Right cardiac atrium (tissue), 5 donors: Measurements from ENCODE around the gene SOCS6. TPM values are rescaled to one million over a fixed set of nuclear protein-coding genes. Genes with fewer than 3 reads are reported as not detected.
A peak's percentile ranks its signal among the peaks of the same experiment; 100 is the strongest.
"Not testable (repeated sequence)": the region's sequence is repeated elsewhere in the genome, so short reads cannot be mapped to it uniquely, and the experiment has no call there.

Experiments used
- ATAC-seq, 2 donors: fragments of 200-7000 bp; cut with Tn5 transposase; one replicate each; pipeline versions ENCODE4 v1.8.0 to v1.9.1; 2020; ENCODE audit warnings: moderate library complexity in 2 of 2, mild to moderate bottlenecking in 1 of 2
- DNase-seq, 3 donors: peaks; one replicate each; pipeline ENCODE4 v3.0.0-alpha.2; 2020
- H3K27ac ChIP-seq: one replicate; pipeline ENCODE4 v1.5.1; 2013; ENCODE audit warnings: mild to moderate bottlenecking, low read length, control low read depth, moderate library complexity
- H3K27me3 ChIP-seq: one replicate; pipeline ENCODE4 v1.6.1; 2013; ENCODE audit not compliant: control insufficient read depth, insufficient read depth
- H3K4me1 ChIP-seq: one replicate; pipeline ENCODE4 v1.6.1; 2013; ENCODE audit warnings: low read length; ENCODE audit not compliant: control insufficient read depth, insufficient read depth
- H3K4me3 ChIP-seq: one replicate; pipeline ENCODE4 v1.5.1; 2013; ENCODE audit warnings: low read length, control low read depth
- H3K9me3 ChIP-seq: one replicate; pipeline ENCODE4 v1.6.1; 2013; ENCODE audit warnings: low read length; ENCODE audit not compliant: control insufficient read depth
- WGBS: extraction: QIAGEN DNeasy Blood & Tissue Kit; methylation state at CpG from one replicate; pipeline ENCODE4 v1.1.7; 2013; 5-methylcytosine and 5-hydroxymethylcytosine counted together
- intact Hi-C, 4 donors: fragments of 100-400 bp; cut with DNase I; formaldehyde crosslinking; loops; one replicate each; pipeline versions ENCODE4 v1.11.0 to v1.14.0; 2022 to 2023
- long read RNA-seq, 4 donors: library from polyadenylated mRNA; unstranded; transcript quantifications; one replicate each; pipeline ENCODE4 v2.0.0, GENCODE V29; 2020 to 2021
- polyA plus RNA-seq: library from polyadenylated mRNA; stranded (reverse); fragments of 200-250 nt; gene quantifications from one replicate; pipeline ENCODE4 v1.2.3, GENCODE V29; 2013
- total RNA-seq, 4 donors: library from RNA; stranded (reverse); fragmentation: NEBNext Ultra II Directional; extraction: Animal tissue kit (Norgen Biotek cat#: 25700); gene quantifications; one replicate each; pipeline ENCODE4 v1.2.1, GENCODE V29; 2021
- donor health status: healthy with polysubstance abuse.
- donor health status: DM: no; HTN: yes; CAD: no.
- donor health status: DM: no; HTN: no; CAD: no.
- donor health status: DM: no; HTN: yes; CAD: no; lungs with severe emphysema.
- donor health status: DM: yes; HTN: yes; CAD: no.

Gene SOCS6, protein sequence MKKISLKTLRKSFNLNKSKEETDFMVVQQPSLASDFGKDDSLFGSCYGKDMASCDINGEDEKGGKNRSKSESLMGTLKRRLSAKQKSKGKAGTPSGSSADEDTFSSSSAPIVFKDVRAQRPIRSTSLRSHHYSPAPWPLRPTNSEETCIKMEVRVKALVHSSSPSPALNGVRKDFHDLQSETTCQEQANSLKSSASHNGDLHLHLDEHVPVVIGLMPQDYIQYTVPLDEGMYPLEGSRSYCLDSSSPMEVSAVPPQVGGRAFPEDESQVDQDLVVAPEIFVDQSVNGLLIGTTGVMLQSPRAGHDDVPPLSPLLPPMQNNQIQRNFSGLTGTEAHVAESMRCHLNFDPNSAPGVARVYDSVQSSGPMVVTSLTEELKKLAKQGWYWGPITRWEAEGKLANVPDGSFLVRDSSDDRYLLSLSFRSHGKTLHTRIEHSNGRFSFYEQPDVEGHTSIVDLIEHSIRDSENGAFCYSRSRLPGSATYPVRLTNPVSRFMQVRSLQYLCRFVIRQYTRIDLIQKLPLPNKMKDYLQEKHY
- 10 to 100 TPM; 18.6 to 22.8 (median 18.9) TPM for total RNA-seq
- polyA plus RNA-seq = 7.8 TPM
- long read RNA-seq, donor 1, full-length matches to known transcripts = 15 of 26 reads
- long read RNA-seq, donor 1, partial matches to known transcripts = 5 of 26 reads
- long read RNA-seq, donor 1, other reads (novel, unspliced or antisense) = 6 of 26 reads
- long read RNA-seq, donor 2, full-length matches to known transcripts = 4 of 6 reads
- long read RNA-seq, donor 2, partial matches to known transcripts = 0 of 6 reads
- long read RNA-seq, donor 2, other reads (novel, unspliced or antisense) = 2 of 6 reads
- long read RNA-seq, donor 3, full-length matches to known transcripts = 18 of 33 reads
- long read RNA-seq, donor 3, partial matches to known transcripts = 0 of 33 reads
- long read RNA-seq, donor 3, other reads (novel, unspliced or antisense) = 15 of 33 reads
- long read RNA-seq, donor 4, full-length matches to known transcripts = 4 of 10 reads
- long read RNA-seq, donor 4, partial matches to known transcripts = 0 of 10 reads
- long read RNA-seq, donor 4, other reads (novel, unspliced or antisense) = 6 of 10 reads

DNA sequence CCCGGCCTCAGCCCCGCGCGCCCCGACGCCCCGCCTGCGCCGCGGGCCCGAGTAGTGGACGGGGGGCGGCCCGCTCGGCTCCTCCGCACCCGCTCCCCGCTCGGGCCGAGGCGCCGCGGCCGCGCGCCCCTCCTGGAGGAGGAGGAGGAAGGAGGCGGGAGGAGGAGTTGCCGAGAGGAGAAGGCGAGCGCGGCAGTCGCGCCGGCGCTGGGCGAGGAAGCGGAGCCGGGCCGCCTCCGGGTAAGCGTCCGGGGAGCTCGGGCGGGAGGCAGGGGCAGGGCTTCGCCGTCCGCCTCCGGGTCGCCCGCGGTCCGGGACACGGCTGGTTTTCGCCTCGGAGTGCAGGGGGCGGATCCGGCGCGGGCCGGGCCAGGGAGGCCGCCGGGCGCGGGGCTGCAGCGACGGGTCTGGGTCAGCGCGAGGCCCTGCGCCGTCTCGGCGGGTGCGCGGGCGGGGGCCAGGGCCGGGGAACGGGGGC lies at the start of gene SOCS6:
Gene SOCS6, plus strand, starts transcription at position 195 of the 478 bp plus-strand sequence. CDS start 35,624 bp downstream, outside the sequence.
- H3K27me3 ChIP-seq = no peaks in the 10 kb centered on the region
- ATAC-seq (peak; percentile 80 to 83), DNase-seq (peak; percentile 73 to 89 (median 89))
- 1% methylated on average over 77 of the region's 77 CpGs for WGBS
- no peaks in the 10 kb centered on the region for H3K9me3 ChIP-seq
- peak within 1 kb of the TSS; percentile 76 for H3K27ac ChIP-seq
- intact Hi-C loops = no loop called here
- peaks cover 8% of the 10 kb centered on the region for H3K4me1 ChIP-seq
- H3K4me3 ChIP-seq = peak within 1 kb of the TSS; percentile 99

DNA sequence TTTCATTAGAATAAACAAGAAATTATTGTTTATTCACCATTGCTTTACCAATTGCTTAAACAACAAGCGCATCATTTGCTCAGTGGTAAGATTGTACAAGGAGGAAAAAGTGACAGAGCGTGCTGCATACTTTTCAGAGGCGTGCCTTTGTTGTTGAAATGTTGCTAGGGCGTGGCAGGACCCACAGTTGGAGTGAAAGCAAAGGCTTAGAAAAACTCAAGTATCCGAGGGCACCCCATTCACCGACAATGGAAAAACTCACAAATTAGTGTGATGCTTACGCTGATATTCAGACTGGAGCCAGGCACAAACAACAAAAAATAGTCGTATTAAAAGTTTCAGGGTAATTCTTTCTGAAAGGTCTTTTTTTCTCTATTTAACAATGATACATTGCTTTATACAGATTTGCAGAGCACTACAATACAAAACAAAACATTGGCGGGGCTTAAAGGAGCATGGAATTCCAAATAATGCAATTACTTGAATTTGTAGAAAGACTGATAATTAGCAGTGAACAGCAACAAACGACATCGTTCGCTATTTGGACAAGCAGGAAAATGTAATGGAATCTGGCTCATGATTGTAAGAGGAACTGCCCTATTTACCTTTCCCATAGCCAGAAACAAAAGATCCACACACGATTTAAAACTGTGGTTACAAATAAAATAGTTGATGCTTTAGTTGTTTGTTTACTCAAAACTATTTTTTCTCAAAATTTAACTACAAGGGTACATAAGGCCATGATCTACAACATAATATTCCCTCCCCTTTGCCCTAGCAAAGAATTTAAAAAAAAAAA lies 45.5 kb upstream of the SOCS6 start:
- ATAC-seq (peak in 1 of 2 donors; percentile 88), DNase-seq (no peak)
- WGBS = 71% methylated on average over 13 of the region's 13 CpGs
- Histone ChIP-seq H3K4me1 (no peaks in the 10 kb centered on the region), H3K9me3 (no peaks in the 10 kb centered on the region), H3K4me3 (no peak overlapping the region), H3K27me3 (no peaks in the 10 kb centered on the region), H3K27ac (no peak overlapping the region)
- intact Hi-C loops = no loop called here

DNA sequence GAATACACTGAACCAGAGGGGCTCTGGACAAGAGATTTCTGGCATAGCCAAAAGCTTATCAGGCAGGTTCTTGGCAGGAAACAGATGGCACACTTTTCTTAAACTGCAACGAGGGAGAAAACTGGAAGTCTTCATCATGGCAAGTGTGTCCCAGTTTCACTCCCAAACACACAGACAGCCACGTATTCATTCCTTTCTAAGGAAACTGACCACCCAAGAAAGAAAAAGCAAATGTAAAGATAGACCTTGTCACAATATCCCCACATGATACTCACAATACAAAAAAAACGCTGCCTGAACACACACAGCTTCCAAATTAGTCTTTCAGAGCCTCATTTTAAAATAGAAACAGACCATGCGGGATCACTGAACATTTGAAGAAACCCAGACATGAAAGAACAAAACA lies 42.8 kb upstream of the SOCS6 start:
- intact Hi-C loops = no loop called here
- H3K4me3 ChIP-seq = no peak overlapping the region
- DNase-seq (no peak), ATAC-seq (no peak)
- no peaks in the 10 kb centered on the region for H3K9me3 ChIP-seq
- no peaks in the 10 kb centered on the region for H3K27me3 ChIP-seq
- H3K27ac ChIP-seq = no peak overlapping the region
- H3K4me1 ChIP-seq = no peaks in the 10 kb centered on the region
- 4% methylated on average over 4 of the region's 4 CpGs for WGBS

DNA sequence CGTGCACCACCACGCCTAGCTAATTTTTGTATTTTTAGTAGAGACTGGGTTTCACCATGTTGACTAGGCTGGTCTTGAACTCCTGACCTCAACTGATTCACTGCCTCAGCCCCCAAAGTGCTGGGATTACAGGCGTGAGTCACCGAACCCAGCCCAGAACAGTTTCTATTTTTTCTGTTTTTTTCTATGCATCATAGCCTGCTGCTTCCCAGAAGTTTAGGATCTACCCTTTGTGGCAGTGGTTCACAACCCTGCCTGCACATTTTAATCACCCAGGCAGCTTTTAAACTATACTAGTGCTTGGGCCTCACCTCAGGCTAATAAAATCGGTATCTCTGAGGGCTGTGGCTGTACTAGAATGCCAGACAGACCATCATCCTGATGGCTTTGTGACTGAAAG lies 39.7 kb upstream of the SOCS6 start:
- Histone ChIP-seq H3K9me3 (no peaks in the 10 kb centered on the region), H3K4me1 (no peaks in the 10 kb centered on the region), H3K27ac (no peak overlapping the region), H3K27me3 (no peaks in the 10 kb centered on the region), H3K4me3 (no peak overlapping the region)
- 84% methylated on average over 5 of the region's 5 CpGs for WGBS
- intact Hi-C loops = no loop called here
- ATAC-seq = no peak
- no peak for DNase-seq

GRCh38 chr18:70249861-70250260 lies 39.0 kb upstream of the SOCS6 start:
- H3K27ac ChIP-seq, H3K27me3 ChIP-seq, H3K9me3 ChIP-seq, intact Hi-C loops, DNase-seq, H3K4me1 ChIP-seq, H3K4me3 ChIP-seq, ATAC-seq: not testable (repeated sequence)
- WGBS = 96% methylated on average over 18 of the region's 18 CpGs

DNA sequence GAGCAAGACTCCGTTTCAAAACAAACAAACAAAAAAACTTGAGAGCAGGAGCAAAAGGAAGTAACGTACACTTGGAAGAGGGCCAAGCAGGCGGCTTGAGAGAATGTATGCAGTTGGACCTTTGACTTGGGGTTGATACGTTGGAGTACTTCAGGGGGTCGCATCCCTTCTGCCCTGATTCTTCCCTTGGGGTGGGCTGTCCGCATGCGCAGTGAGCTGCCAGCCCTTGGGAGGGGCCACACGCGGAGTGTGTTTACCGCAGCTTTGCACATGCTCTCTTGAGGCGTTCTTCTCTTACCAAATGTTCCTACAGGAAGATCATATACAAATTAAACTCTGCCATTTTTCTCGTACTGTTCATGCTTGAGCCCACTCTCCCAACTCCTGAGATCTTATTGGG lies 38.1 kb upstream of the SOCS6 start:
- intact Hi-C loops = no loop called here
- no peak for DNase-seq
- Histone ChIP-seq H3K27ac (no peak overlapping the region), H3K27me3 (no peaks in the 10 kb centered on the region), H3K4me3 (no peak overlapping the region), H3K4me1 (no peaks in the 10 kb centered on the region), H3K9me3 (no peaks in the 10 kb centered on the region)
- WGBS = 86% methylated on average over 12 of the region's 12 CpGs
- no peak for ATAC-seq

- H3K4me3 ChIP-seq = no peak overlapping the region
- no peak for DNase-seq
- intact Hi-C loops = no loop called here
- ATAC-seq = no peak
- no peaks in the 10 kb centered on the region for H3K27me3 ChIP-seq
- H3K4me1 ChIP-seq = no peaks in the 10 kb centered on the region
- 69% methylated on average over 5 of the region's 5 CpGs for WGBS
- H3K9me3 ChIP-seq = no peaks in the 10 kb centered on the region
- no peak overlapping the region for H3K27ac ChIP-seq
Measured at GRCh38 chr18:70256184-70256583, 32.7 kb upstream of the SOCS6 start.

- intact Hi-C loops = no loop called here
- Histone ChIP-seq H3K4me3 (no peak overlapping the region), H3K9me3 (no peaks in the 10 kb centered on the region), H3K27ac (no peak overlapping the region), H3K27me3 (no peaks in the 10 kb centered on the region), H3K4me1 (no peaks in the 10 kb centered on the region)
- WGBS = 46% methylated on average over 4 of the region's 4 CpGs
- DNase-seq (no peak), ATAC-seq (no peak)
Measured at GRCh38 chr18:70256994-70257393, 31.9 kb upstream of the SOCS6 start.

- intact Hi-C loops = no loop called here
- no peak overlapping the region for H3K4me3 ChIP-seq
- H3K27me3 ChIP-seq = no peaks in the 10 kb centered on the region
- DNase-seq (no peak), ATAC-seq (no peak)
- no peak overlapping the region for H3K27ac ChIP-seq
- no peaks in the 10 kb centered on the region for H3K4me1 ChIP-seq
- no peaks in the 10 kb centered on the region for H3K9me3 ChIP-seq
Measured at GRCh38 chr18:70258243-70258642, 30.6 kb upstream of the SOCS6 start.

GRCh38 chr18:70260683-70261082 lies 28.2 kb upstream of the SOCS6 start:
- Histone ChIP-seq H3K4me1 (no peaks in the 10 kb centered on the region), H3K4me3 (no peak overlapping the region), H3K27me3 (no peaks in the 10 kb centered on the region), H3K9me3 (no peaks in the 10 kb centered on the region), H3K27ac (no peak overlapping the region)
- intact Hi-C loops = no loop called here
- ATAC-seq (no peak), DNase-seq (no peak)
- WGBS = 76% methylated on average over 6 of the region's 6 CpGs
